ENCODE measurements around the gene MED13.

GRCh38 chr17:62105357-62105756 lies 40.3 kb upstream of the MED13 start:
- TF ChIP-seq CTCF (IDR thresholded peaks at IDR 0.05) (no peak), POLR2A (IDR thresholded peaks at IDR 0.05) (no peak)

Measured in uterus (tissue), 2 donors.